MCF 10A (cell line): Measurements from ENCODE around the gene PTRH2. TPM values are rescaled to one million over a fixed set of nuclear protein-coding genes. Genes with fewer than 3 reads are reported as not detected.
A peak's percentile ranks its signal among the peaks of the same experiment; 100 is the strongest.

Experiments used
- BruUV-seq: library from RNA; stranded (reverse); fragments of 400-500 nt; replicated peaks from 2 replicates; lab custom pipeline; 2021; lab: Mats Ljungman, UMichigan
- CTCF ChIA-PET: fragments of 300-600 bp; sonication (Branson Sonifier 250); formaldehyde crosslinking; extraction: SDS; loops from one replicate; lab custom pipeline; 2021; ENCODE audit warnings: antibody characterized with exemption, inconsistent platforms; lab: Yijun Ruan, JAX
- POLR2A ChIA-PET: fragments of 300-600, 350-650 bp; sonication (Branson Sonifier 250); formaldehyde crosslinking; extraction: SDS; loops from one replicate; lab custom pipeline; 2020; ENCODE audit warnings: antibody characterized with exemption, inconsistent platforms; lab: Yijun Ruan, JAX
- DNase-seq: peaks from one replicate; pipeline ENCODE4 v3.0.0-alpha.2; 2018; ENCODE audit not compliant: unreplicated experiment
- H3K27ac Mint-ChIP-seq: one replicate; pipeline ENCODE4 v1.8.0; 2022; ENCODE audit warnings: mild to moderate bottlenecking, low read depth, mixed read lengths; ENCODE audit not compliant: unreplicated experiment
- H3K27me3 Mint-ChIP-seq: one replicate; pipeline ENCODE4 v1.8.0; 2022; ENCODE audit warnings: mixed read lengths; ENCODE audit not compliant: insufficient read depth, unreplicated experiment
- H3K36me3 Mint-ChIP-seq: one replicate; pipeline ENCODE4 v1.8.0; 2022; ENCODE audit warnings: mild to moderate bottlenecking, moderate library complexity, mixed read lengths; ENCODE audit not compliant: insufficient read depth, unreplicated experiment
- H3K4me1 Mint-ChIP-seq: one replicate; pipeline ENCODE4 v1.8.0; 2022; ENCODE audit warnings: mixed read lengths; ENCODE audit not compliant: insufficient read depth, unreplicated experiment
- H3K4me3 Mint-ChIP-seq: one replicate; pipeline ENCODE4 v1.8.0; 2022; ENCODE audit warnings: mild to moderate bottlenecking, moderate library complexity, mixed read lengths; ENCODE audit not compliant: unreplicated experiment
- H3K9me3 Mint-ChIP-seq: one replicate; pipeline ENCODE4 v1.8.0; 2022; ENCODE audit warnings: mixed read lengths; ENCODE audit not compliant: unreplicated experiment
- intact Hi-C: fragments of 100-400 bp; cut with micrococcal nuclease; formaldehyde crosslinking; loops from 2 replicates; pipeline ENCODE4 v1.14.1; 2022
- total RNA-seq: library from RNA; stranded (reverse); gene quantifications from 2 replicates; pipeline ENCODE4 v1.2.3, GENCODE V29; 2022
- TF ChIP-seq, protein P1 (sequence below): fragments of 200-600 bp; IDR thresholded peaks from one replicate; pipeline ENCODE4 v1.8.0; 2022; ENCODE audit warnings: antibody characterized with exemption, mild to moderate bottlenecking; ENCODE audit not compliant: unreplicated experiment

Gene PTRH2
- total RNA-seq, 1 experiment from 2014 or later: 51.7 TPM

DNA sequence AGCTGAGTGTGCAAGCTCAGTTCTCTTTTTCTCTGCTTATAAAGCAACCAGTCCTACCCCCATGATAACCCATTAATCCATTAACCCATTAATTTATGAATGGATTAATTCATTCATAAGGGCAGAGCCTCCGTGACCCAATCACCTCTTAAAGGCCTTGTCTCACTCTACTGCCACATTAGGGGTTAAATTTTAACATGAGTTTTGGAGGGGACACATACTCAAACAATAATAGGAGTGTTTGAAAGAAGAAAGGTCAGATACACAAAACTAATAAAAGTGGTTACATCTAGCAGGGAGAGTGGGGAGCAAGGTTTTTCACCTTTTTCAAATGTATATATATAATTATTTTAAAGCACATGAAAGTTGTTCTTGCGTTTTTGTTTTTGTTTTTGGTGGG is 7.0 kb upstream of the PTRH2 start:
- BruUV-seq: no TSS peak
- CTCF ChIA-PET: no interaction called here
- TF ChIP-seq, protein P1, sequence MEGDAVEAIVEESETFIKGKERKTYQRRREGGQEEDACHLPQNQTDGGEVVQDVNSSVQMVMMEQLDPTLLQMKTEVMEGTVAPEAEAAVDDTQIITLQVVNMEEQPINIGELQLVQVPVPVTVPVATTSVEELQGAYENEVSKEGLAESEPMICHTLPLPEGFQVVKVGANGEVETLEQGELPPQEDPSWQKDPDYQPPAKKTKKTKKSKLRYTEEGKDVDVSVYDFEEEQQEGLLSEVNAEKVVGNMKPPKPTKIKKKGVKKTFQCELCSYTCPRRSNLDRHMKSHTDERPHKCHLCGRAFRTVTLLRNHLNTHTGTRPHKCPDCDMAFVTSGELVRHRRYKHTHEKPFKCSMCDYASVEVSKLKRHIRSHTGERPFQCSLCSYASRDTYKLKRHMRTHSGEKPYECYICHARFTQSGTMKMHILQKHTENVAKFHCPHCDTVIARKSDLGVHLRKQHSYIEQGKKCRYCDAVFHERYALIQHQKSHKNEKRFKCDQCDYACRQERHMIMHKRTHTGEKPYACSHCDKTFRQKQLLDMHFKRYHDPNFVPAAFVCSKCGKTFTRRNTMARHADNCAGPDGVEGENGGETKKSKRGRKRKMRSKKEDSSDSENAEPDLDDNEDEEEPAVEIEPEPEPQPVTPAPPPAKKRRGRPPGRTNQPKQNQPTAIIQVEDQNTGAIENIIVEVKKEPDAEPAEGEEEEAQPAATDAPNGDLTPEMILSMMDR: no peak
- no peak overlapping the region for H3K27ac Mint-ChIP-seq
- H3K4me1 Mint-ChIP-seq: peaks cover 8% of the 10 kb centered on the region
- POLR2A ChIA-PET: no interaction called here
- H3K36me3 Mint-ChIP-seq: peaks cover 12% of the 10 kb centered on the region
- no peaks in the 10 kb centered on the region for H3K27me3 Mint-ChIP-seq
- no peak for DNase-seq
- H3K4me3 Mint-ChIP-seq: no peak overlapping the region
- no peaks in the 10 kb centered on the region for H3K9me3 Mint-ChIP-seq
- intact Hi-C loops: no loop called here

DNA sequence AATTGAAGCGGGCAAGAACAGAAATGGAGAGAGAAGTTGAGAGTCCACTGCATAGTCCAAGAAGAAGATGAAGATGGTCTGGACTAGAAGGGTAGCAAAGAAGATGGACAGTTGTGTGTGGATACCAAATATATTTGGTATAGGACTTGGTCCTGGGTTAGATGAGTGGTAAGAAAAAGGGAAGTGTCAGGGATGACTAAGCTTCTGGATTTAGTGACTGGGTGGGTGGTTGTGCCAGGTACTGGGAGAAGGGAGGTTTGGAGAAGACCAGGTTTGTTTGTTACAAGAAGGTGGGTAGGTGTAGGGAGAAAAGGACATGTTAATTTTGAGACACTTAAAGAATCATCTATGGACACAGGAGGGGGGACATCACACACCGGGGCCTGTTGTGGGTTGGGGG is 5.6 kb upstream of the PTRH2 start:
- intact Hi-C loops: no loop called here
- no TSS peak for BruUV-seq
- TF ChIP-seq, protein P1: no peak
- H3K4me3 Mint-ChIP-seq: no peak overlapping the region
- H3K4me1 Mint-ChIP-seq: peaks cover 8% of the 10 kb centered on the region
- no peak overlapping the region for H3K27ac Mint-ChIP-seq
- no peaks in the 10 kb centered on the region for H3K9me3 Mint-ChIP-seq
- CTCF ChIA-PET: interaction anchor here (0.6 kb wide), 1 partner anchor 82 kb away, joined by 3 read pairs; no protein-coding TSS in a partner anchor
- H3K36me3 Mint-ChIP-seq: peaks cover 4% of the 10 kb centered on the region
- POLR2A ChIA-PET: no interaction called here
- no peaks in the 10 kb centered on the region for H3K27me3 Mint-ChIP-seq
- no peak for DNase-seq

DNA sequence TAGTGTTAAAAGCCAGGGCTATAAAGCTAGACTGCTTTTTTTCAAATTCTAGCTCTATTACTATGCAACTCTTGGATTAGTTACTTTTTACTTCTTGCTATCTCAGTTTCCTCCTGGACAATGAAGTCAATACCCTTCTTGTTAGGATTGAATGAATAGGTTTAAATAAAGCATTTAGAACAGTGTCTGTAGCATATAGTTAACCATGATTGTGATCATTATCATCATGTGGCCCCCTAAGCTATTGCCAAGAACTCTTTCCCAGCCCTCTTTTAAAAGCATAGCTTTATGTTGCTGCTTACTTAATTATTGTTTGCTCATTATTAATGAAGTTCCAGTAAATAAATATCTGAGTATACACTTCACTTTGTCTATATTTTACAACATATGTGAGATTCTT is 4.7 kb upstream of the PTRH2 start:
- intact Hi-C loops: no loop called here
- Mint-ChIP-seq H3K9me3 (no peaks in the 10 kb centered on the region), H3K4me3 (no peak overlapping the region), H3K36me3 (peaks cover 12% of the 10 kb centered on the region), H3K27me3 (no peaks in the 10 kb centered on the region), H3K4me1 (peaks cover 8% of the 10 kb centered on the region), H3K27ac (no peak overlapping the region)
- TF ChIP-seq, protein P1: no peak
- no peak for DNase-seq
- CTCF ChIA-PET: interaction anchor here (1.1 kb wide), 1 partner anchor 41 kb away, joined by 6 read pairs; no protein-coding TSS in a partner anchor
- POLR2A ChIA-PET: interaction anchor here (5.5 kb wide), 1 partner anchor 9 kb away, joined by 30 read pairs; no protein-coding TSS in a partner anchor
- BruUV-seq: no TSS peak

DNA sequence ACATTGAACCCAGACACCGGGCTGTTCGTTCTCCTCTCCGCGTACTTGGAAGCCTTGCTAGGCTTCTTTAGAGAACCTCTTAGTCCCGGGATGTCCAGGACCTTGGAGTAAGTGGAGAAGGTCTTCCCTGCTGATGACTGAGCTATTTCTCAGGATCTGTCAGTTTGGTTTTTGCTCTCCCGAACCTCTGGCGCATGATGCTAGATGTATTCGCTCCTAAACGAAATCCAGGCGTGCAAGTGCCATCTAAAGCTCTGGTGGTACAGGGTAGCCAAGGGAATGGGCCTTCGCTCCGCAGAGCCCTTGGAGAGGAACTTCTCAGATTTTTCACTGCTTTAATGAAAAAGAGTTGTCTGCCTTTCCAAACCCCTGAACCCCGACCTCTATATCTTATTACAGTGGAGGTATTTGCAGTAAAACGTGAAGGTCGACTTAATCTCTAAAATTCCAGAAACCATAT is 771 bp upstream of the PTRH2 start:
- TF ChIP-seq, protein P1: no peak
- no TSS peak for BruUV-seq
- ChIA-PET POLR2A (interaction anchor here (0.6 to 5.5 kb wide), 42 partner anchors 8 to 614 kb away, joined by 3 to 78 read pairs (median 5); partner anchors contain the start of genes CLTC, DHX40, RNFT1 and RPS6KB1), CTCF (interaction anchor here (0.6 to 1.5 kb wide), 5 partner anchors 26 to 1773 kb away, joined by 3 to 5 read pairs (median 4); no protein-coding TSS in a partner anchor)
- Mint-ChIP-seq H3K27ac (peak overlapping the region; percentile 99), H3K4me3 (peak overlapping the region; percentile 94), H3K4me1 (peaks cover 23% of the 10 kb centered on the region), H3K9me3 (no peaks in the 10 kb centered on the region), H3K36me3 (peaks cover 29% of the 10 kb centered on the region), H3K27me3 (no peaks in the 10 kb centered on the region)
- no peak for DNase-seq
- intact Hi-C loops: loop anchor here (5.0 kb wide), 2 partner anchors 86 to 144 kb away; no protein-coding TSS in a partner anchor
